NK-92 (cell line): Measurements from ENCODE around the gene FBLIM1.

ENCODE experiments used
- DNase-seq: peaks from one replicate; lab custom pipeline; 2025; ENCODE audit not compliant: unreplicated experiment; lab: John Stamatoyannopoulos, UW

FBLIM1 gene, protein sequence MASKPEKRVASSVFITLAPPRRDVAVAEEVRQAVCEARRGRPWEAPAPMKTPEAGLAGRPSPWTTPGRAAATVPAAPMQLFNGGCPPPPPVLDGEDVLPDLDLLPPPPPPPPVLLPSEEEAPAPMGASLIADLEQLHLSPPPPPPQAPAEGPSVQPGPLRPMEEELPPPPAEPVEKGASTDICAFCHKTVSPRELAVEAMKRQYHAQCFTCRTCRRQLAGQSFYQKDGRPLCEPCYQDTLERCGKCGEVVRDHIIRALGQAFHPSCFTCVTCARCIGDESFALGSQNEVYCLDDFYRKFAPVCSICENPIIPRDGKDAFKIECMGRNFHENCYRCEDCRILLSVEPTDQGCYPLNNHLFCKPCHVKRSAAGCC

DNA sequence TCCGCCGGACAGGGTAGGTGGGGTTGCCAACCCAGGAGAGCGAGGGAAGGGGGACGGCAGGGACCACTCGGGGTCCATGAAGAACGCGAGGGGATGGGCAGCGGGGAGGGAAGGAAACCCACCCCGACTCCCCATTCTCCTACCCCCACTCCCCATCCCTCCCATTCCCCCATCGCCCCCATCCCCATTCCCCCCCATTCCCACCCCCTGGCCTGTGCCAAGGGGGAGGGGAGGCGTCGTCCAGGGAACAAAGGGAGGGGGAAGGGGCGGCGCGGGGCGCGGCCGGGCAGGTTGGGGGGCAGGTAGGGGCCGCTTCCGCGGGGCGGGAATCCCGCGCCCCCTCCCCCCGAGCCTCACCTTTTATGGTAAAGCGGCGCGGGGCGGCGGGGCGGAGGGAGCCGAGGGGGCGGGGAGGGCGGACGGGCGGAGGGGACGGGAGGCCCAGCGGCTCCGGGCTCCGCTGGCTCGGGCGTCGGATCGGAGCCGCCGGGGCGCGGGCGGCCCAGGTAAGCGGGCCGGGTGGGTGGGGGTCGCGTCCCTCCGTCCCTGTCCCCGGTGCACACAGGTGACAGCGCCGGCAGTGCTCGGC is at the start of gene FBLIM1:
TSS of gene FBLIM1 (plus strand) at position 453 of the 589 bp plus-strand sequence. CDS start 6,189 bp downstream, outside the sequence.
- DNase-seq: no peak

DNA sequence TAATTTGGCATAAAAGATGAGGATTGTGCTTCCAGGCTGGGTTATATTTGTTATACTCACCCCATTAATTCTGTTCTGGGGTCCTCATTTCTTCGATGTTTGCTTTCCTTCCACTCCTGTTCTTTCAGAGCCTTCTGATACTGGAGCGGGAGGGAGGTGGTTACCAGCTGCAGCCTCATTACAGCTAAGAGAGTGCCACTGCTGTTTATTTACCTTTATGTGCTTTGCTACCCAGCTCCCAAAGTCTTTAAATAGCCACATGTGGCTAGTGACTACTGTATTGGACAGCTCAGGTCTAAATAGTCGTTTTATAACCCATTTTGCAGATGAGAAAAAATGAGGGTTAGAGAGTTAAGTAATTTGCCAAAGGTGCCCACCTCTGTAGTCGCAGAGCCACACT is 49.4 kb upstream of the FBLIM1 start:
- DNase-seq: no peak

DNA sequence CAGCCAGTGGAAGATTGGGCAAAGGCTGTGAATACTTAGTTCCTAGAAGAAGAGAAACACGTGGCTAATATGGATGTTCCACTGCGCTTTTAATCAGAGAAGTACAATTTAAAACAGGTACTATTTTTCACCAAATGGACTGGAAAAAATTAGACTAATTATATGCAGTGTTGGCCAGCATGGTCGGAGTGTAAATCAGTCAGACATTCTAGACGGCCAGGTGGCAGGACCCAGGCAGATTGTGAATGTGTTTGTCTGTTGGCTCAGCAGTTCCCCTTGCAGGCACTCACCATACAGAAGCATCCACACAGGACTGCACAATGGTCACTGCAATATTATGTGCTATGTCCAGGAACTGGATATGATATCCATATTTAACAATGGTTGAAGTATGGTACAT is 46.4 kb upstream of the FBLIM1 start:
- no peak for DNase-seq

DNA sequence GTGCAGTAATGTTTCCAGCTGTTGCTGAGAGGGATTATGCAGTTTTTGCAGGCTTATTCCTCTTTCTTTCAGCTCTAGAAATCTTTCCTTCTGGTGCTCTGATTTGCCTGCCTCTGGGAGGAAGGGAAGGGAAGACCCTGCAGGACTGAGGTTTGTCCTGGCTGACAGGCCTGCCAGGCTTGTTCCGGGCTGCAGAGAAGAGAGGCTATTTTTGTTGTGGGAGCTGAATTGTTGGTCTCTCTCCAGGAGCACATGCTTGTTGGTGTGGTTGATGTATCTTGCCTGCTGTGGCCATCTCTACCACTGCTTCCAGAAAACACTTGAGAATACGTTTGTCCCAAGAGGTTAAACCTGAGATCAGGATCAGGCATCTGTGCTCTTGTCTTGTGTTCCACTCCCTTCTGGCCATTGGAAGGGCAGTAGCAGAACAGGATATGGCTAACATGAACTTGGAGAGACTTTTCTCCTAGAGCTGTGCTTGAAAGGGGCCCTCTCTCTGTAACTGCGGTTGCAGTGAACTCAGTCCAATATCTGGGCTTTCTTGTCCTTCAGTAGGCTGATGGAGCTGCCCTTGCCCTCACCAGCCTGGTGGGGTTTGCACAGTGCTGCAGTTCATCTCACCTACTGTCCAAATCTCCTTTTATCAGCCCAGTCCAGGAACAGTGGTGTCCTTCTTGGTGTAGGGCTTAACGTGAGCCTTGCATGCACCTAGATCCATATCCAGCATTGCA is 44.0 kb upstream of the FBLIM1 start:
- no peak for DNase-seq

DNA sequence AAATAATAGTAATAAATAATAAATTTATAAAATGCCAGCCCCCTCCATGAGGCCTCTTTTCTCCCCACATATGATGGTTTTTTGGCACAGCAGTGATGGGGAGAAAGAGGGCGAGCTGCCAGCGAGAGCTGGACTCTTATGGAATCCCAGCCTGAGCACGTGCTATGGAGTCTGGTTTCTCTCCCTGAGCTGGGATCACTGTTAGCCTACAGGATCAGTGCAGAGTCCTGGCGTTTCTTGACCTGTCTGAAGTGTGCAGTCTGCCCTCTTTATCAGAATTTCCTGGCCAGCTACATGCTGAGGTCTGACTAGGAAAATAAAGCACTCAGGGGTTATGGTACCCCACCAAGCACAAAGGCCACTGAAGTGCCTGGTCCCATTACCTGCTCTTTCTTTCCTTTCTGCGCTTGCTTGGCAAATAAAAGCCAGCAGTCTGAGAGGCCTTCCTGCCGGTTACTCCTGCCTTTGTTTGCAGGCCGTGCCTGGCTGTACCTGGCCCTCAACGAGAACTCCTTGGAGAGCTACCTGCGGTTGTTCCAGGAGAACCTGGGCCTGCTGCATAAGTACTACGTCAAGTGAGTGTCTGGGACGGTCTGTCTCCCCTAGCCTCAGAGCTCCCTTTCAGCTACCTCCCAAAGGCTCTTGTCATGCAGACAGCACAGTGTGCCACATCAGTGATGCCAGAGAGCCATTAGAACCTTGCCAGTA is 41.0 kb upstream of the FBLIM1 start:
- DNase-seq: no peak

DNA sequence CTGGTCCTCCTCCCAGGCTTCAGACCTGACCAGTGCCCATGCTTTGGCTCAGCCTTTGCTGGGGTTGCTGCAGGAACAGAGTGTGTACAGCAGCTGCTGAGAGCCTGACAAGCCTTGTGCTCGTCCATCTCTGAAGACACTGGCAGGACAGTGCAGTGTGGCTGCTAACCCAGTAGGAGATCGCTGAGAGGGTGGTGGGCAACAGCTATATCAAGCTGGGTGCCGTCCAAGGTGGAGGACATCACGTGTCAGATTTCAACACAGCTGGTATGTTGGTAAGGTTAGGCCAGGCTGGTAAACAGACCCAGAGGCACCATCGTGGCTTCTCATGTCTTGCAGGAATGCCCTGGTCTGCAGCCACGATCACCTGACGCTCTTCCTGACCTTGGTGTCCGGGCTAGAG is 40.4 kb upstream of the FBLIM1 start:
- no peak for DNase-seq

DNA sequence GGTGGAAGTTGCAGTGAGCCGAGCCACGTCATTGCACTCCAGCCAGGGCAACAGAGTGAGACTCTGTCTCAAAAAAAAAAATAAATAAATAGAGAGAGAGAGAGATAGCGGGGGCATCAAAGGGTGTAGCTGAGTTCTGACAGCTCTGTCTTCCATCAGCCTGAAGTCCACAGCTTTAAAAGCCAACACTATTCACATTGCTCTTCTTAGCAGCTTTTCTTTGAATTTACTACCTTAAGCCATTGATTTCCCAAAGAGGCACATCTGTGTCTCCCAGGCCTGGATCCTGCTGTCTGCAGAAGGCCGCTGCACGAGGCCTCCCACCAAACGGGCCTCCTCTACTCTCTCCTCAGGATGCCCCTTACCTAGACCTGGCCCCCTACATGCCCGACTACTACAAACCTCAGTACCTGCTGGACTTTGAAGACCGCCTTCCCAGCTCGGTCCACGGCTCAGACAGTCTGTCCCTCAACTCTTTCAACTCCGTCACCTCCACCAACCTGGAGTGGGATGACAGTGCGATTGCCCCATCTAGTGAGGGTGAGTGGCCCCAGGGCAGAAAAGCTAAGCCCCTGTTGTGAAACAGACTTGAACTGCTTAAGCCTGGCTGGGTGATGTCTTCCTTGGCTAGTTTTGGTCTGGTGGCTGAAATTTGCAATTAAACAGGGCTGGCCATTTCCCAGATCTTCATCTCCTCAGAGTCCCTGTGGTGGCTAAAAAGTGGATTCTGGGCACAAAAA is 39.0 kb upstream of the FBLIM1 start:
- no peak for DNase-seq

DNA sequence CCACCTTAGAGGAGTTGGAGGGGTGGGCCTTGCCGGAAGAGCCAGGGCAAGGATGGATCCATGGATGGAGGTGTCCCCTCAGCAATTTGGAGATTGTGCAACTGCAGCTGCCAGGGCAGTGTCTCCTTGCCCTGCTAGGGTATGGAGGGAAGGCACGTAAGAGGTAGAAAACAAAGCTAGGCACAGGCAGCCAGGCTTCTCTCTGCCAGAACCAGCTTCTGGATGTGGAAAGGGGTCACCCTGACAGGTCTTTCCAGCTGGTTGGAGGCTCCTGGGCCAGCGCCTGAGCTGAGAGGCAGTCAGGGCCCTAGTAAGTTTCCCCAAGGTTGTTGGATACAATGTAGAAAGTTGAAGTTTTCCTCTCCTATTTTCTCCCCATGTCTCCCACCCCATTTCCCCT is 37.7 kb upstream of the FBLIM1 start:
- no peak for DNase-seq

DNA sequence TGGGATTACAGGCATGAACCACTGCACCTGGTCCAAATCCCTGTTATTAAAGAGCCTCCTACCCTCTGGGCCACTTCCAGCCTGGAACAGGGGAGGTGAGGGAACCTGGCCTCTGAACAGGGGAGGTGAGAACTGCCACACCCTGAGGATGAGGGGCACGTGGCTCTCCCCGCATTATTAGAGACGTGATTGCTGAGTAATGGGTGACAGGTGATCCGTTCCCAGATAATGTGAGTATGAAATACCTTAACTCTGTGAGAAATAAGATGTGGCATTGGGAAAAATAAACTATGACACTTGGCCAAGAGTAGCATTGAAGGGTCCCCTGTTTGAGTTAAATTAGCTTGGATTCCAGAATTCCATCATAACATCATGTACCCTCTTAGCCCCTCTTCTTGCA is 36.2 kb upstream of the FBLIM1 start:
- no peak for DNase-seq

DNA sequence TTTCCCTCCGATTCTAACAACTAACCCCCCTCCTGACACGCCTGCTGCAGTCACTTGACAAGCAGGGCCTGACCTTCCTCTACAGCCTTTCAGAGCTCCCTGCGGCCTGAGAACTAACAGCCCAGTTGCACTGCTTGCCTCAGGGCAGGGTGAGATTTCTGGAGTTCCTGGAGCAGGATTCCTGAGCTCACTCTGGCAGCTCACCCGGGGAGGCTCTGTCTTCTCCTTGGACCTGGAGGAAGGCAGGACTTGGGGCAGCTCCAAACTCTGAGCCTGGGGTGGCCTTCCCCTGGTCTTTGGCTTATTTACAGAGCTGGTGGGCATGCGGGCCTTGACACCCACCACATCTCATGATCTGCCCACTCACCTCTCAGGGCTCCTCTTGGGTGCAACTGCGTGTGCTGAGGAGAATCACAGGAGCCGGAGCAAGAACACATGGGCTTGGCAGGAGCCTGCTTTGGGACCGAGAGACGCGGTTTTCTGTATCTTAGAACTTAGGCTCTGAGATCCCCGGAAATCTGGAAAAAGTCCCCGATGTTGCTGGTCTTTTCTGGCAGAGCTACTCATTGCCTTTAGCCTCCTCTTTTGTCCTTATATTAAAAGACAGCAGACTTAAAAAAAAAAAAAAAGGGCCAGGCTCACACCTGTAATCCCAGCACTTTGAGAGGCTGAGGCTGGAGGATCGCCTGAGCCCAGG is 35.6 kb upstream of the FBLIM1 start:
- DNase-seq: no peak

DNA sequence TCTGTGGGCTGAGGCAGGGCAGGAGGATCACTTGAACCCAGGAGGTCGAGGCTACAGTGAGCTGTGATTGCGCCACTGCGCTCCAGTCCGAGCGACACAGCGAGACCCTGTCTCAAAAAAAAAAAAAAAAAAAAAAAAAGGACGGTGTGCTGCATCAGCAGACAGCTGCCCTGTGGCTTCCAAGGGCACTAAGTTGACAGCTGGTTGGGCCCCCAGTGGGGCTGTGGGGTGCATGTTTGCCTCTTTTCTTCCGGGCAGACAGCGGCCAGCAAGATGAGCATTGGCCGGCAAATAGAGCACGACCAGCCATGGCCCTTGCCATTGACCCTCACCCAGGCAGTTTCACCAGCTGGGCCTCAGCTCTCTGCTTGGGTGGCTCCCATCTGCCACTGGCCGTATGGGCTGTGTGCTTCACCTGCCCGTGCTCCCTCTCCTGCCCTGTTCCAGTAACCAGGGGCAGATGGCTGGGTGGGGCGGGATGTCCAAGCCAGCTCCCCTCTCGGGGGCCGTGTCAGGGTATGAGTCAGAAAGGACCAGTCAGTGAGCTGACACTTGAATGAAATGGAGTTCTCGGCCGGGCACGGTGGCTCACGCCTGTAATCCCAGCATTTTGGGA is 34.9 kb upstream of the FBLIM1 start:
- DNase-seq: no peak

DNA sequence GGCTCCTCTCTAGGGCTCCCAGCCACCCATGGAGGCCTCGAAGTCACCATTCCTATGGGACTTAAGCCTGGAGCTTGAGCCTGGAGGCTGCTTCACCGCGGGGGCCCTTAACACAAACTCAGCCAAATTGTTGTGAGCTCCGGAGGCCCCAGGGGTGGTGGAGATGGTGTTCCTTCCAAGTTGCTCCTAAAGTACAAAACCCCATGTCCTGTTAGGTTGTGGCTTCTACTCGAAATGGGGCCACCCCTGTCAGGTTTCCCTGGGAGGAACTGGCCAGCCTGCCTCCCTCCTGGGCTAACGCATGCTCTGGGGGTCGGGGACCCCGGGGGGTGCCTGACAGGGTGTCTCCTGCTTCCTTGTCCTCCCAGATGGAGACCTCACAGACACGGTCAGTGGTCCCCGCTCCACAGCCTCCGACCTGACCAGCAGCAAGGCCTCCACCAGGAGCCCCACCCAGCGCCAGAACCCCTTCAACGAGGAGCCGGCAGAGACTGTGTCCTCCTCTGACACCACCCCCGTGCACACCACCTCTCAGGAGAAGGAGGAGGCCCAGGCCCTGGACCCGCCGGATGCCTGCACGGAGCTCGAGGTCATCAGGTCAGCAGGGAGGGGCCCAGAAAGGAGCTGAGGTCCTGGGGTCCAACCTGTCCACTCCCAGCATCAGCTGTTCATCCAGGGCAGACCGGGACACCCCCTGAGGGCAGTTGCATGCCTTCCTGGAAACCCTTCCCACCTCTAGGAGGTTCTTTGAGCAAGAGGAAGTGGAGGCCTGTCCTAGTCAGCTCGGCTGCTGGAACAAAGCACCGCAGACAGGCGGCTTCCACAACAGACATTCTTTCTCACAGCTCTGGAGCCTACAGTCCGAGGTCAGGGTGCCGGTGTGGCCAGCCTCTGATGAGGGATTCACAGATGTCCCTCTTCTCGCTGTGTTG is 33.4 kb upstream of the FBLIM1 start:
- DNase-seq: no peak

DNA sequence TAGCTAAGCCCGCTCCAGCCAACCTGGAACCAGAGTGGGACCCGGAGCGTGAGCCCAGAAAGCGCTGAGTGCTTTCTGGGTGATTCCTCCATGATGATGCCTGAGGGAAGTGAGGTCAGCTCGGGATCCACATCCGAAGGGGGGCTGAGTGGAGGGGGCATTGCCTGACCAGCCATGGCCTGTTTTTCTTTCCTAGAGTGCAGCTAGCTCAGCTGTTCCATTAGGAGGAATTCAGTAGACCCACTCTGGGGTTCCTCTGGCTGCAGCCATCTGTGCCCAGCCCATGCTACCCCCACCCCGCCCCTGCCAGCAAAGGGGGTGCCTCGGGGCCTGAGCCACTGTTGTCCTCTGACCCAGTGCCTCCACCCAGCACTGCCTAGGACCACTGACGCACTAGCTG is 32.1 kb upstream of the FBLIM1 start:
- DNase-seq: no peak

DNA sequence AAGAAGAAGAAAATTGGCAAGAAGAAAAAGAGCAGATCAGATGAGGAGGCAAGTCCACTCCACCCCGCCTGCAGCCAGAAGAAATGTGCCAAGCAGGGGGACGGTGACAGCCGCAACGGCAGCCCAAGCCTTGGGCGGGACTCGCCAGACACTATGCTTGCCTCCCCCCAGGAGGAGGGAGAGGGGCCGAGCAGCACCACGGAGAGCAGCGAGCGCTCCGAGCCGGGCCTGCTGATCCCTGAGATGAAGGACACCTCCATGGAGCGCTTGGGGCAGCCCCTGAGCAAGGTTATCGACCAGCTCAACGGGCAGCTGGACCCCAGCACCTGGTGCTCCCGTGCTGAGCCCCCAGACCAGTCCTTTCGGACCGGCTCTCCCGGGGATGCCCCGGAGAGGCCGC is 31.6 kb upstream of the FBLIM1 start:
- no peak for DNase-seq

DNA sequence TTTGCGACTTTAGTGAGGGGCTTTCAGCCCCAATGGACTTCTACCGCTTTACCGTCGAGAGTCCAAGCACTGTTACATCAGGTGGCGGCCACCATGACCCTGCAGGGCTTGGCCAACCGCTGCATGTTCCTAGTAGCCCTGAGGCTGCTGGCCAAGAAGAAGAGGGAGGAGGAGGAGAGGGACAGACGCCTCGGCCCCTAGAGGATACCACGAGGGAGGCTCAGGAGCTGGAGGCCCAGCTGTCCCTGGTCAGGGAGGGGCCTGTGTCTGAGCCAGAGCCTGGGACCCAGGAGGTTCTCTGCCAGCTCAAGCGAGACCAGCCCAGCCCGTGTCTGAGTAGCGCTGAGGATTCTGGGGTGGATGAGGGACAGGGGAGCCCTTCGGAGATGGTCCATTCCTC is 31.2 kb upstream of the FBLIM1 start:
- DNase-seq: no peak

DNA sequence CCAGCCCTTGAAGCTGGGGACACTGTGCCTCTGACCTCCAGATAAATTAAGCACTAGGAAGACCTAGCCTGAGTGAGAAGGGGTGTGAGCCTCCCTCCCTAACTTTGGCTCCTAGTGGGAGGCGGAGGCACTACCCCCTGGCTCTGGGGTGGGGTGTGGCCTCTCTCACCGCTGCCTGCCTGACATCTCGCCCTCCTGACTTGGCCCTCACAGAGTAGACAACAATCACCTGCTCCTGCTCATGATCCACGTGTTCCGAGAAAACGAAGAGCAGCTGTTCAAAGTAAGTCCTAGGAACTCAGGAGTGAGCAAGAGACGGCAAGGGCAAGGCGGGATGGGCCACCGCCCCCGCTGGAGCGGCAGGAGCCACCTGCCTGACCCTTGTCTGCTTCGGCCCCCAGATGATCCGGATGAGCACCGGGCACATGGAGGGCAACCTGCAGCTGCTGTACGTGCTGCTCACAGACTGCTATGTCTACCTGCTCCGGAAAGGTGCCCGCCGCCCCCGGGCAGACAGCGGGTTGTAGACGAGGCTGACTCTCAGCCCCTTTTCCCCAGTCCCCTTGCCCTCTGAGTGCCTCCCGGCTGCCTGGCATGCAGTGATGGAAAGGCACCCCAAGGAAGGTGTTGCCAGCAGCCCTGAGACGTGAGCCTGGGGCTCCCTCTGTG is 30.6 kb upstream of the FBLIM1 start:
- DNase-seq: no peak

DNA sequence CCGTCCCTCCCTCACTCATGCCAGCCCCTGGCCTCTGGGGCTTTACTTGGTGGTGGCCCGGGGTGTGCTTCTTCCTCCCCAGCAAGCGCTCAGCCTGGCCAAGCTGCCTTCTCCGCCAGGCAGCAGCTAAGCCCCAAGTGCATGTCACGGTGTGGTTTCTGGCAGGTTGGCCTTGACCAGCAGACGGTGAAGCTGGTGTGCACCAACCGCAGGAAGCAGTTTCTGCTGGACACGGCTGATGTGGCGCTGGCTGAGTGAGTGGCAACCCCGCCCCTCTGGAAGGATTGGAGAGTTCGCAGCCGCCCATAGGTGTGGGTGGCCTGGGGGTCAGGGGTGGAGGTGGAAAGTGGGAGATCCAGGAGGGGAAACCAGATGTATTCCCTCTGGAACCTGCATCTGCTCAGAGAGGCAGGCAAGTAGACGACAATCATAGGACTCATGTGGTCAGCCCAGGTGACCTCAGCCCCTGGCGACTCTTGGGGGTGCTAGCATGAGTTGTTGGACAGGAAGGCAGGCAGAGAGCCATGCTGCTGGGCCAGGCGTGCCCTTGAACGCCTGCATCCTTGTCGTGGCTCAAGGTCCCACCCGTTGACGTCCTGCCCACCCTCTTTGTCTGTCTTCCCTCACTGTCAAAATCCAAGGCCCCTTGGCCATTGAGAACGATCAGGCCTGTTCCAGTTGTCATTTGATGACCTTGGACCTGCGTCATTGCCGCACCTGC is 29.5 kb upstream of the FBLIM1 start:
- no peak for DNase-seq

DNA sequence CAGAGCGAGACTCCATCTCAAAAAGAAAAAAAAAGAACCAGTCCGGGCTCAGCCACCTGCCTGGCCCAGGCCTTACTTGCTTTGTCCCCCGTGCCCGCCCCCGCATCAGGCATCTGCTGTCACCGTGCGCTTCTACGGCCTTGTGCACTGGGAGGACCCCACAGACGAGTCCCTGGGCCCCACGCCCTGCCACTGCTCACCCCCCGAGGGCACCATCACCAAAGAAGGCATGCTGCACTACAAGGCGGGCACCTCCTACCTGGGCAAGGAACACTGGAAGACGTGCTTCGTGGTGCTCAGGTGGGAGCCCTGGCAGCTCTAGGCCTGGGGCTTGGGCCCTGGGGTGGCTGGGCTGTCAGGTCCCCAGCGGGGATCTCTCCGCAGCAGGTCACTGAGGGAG is 28.2 kb upstream of the FBLIM1 start:
- DNase-seq: no peak
